GDM1 (cell line): Measurements from ENCODE around the gene MTRF1.

Source experiments
- DNase-seq: peaks from one replicate; lab custom pipeline; 2025; lab: John Stamatoyannopoulos, UW

Gene MTRF1

GRCh38 chr13:41224113-41225110, 39.0 kb downstream of the MTRF1 start:
- no peak for DNase-seq

- peak; percentile 42 for DNase-seq
Observed at GRCh38 chr13:41222259-41222852, 41.0 kb downstream of the MTRF1 start.

GRCh38 chr13:41220401-41220800, 43.0 kb downstream of the MTRF1 start:
- DNase-seq: no peak

GRCh38 chr13:41216160-41216559, 47.2 kb downstream of the MTRF1 start:
- DNase-seq: no peak

GRCh38 chr13:41213919-41214318, 49.5 kb downstream of the MTRF1 start:
- DNase-seq: no peak

GRCh38 chr13:41213316-41213715, 50.1 kb downstream of the MTRF1 start:
- no peak for DNase-seq

GRCh38 chr13:41212881-41213280, 50.5 kb downstream of the MTRF1 start:
- no peak for DNase-seq

GRCh38 chr13:41211062-41211461, 52.3 kb downstream of the MTRF1 start:
- no peak for DNase-seq

GRCh38 chr13:41206467-41206866, 56.9 kb downstream of the MTRF1 start:
- DNase-seq: no peak

GRCh38 chr13:41203810-41204209, 59.6 kb downstream of the MTRF1 start:
- no peak for DNase-seq

GRCh38 chr13:41200126-41200525, 63.2 kb downstream of the MTRF1 start:
- DNase-seq: no peak

GRCh38 chr13:41199526-41199925, 63.9 kb downstream of the MTRF1 start:
- no peak for DNase-seq

- no peak for DNase-seq
Observed at GRCh38 chr13:41199079-41199478, 64.3 kb downstream of the MTRF1 start.

GRCh38 chr13:41196620-41197019, 66.8 kb downstream of the MTRF1 start:
- no peak for DNase-seq

- no peak for DNase-seq
Observed at GRCh38 chr13:41196011-41196410, 67.4 kb downstream of the MTRF1 start.

GRCh38 chr13:41193919-41194824, 69.2 kb downstream of the MTRF1 start, which contains the start of gene KBTBD7:
Gene KBTBD7 (minus strand): TSS chr13:41194569. CDS start chr13:41194257, 312 bp downstream.
- peak; percentile 94 for DNase-seq

- DNase-seq: no peak
Observed at GRCh38 chr13:41193469-41193868, 69.9 kb downstream of the MTRF1 start.

GRCh38 chr13:41188584-41188983, 74.8 kb downstream of the MTRF1 start:
- DNase-seq: no peak

GRCh38 chr13:41186481-41186880, 76.9 kb downstream of the MTRF1 start:
- DNase-seq: no peak

GRCh38 chr13:41182231-41182630, 81.1 kb downstream of the MTRF1 start:
- no peak for DNase-seq

- no peak for DNase-seq
Observed at GRCh38 chr13:41179593-41180250, 83.7 kb downstream of the MTRF1 start.

GRCh38 chr13:41178040-41178439, 85.3 kb downstream of the MTRF1 start:
- DNase-seq: no peak
